ENCODE measurements around the gene NCAM2. TPM values are rescaled to one million over a fixed set of nuclear protein-coding genes. Genes with fewer than 3 reads are reported as not detected.
A peak's percentile ranks its signal among the peaks of the same experiment; 100 is the strongest.

Gene NCAM2
- total and polyA plus RNA-seq, 2 experiments from 2014 or later, result 0.36 to 0.83 TPM

DNA sequence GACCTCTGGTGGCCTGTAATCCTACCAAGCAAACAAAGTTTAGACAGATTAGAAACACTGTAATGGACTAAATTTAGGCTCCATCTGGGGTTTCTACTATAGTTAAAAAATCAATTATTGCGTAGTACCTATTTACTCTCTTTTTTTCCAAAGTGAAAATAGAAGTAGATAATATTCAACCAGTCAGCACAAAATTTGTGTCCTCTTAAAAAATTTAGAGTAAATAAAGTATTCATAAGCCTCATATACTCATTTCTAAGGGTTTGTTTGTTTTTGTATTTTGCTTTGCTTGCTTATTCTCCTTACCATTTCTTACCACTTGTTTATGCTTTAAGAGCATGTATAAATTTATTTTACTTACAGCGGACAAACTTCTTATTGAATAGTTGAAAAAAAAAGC, 54.5 kb downstream of the NCAM2 start:
- no peak for TF ChIP-seq POLR2AphosphoS5 (IDR thresholded peaks at IDR 0.05; ENCODE audit: low read depth)
- TF ChIP-seq, protein P1, sequence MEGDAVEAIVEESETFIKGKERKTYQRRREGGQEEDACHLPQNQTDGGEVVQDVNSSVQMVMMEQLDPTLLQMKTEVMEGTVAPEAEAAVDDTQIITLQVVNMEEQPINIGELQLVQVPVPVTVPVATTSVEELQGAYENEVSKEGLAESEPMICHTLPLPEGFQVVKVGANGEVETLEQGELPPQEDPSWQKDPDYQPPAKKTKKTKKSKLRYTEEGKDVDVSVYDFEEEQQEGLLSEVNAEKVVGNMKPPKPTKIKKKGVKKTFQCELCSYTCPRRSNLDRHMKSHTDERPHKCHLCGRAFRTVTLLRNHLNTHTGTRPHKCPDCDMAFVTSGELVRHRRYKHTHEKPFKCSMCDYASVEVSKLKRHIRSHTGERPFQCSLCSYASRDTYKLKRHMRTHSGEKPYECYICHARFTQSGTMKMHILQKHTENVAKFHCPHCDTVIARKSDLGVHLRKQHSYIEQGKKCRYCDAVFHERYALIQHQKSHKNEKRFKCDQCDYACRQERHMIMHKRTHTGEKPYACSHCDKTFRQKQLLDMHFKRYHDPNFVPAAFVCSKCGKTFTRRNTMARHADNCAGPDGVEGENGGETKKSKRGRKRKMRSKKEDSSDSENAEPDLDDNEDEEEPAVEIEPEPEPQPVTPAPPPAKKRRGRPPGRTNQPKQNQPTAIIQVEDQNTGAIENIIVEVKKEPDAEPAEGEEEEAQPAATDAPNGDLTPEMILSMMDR (conservative IDR thresholded peaks at IDR 0.05; ENCODE audit: low read depth in 2 of 2), result no peak
- TF ChIP-seq CREB1 (CRISPR knock-in tag; IDR thresholded peaks at IDR 0.05; ENCODE audit: low read depth), result no peak
- no peak for TF ChIP-seq ZNF331 (CRISPR knock-in tag; IDR thresholded peaks at IDR 0.05; ENCODE audit: low read depth)
- no peak for TF ChIP-seq EZH2 (IDR thresholded peaks at IDR 0.05; ENCODE audit: low read depth, unreplicated experiment)
- TF ChIP-seq ZNF114 (CRISPR knock-in tag; IDR thresholded peaks at IDR 0.05), result no peak
- Mint-ChIP-seq H3K9me3 (no peaks in the 10 kb centered on the region), H3K4me3 (no peak overlapping the region), H3K27me3 (ENCODE audit: insufficient read depth, low read depth, poor library complexity) (no peaks in the 10 kb centered on the region), H3K36me3 (ENCODE audit: low read depth) (no peaks in the 10 kb centered on the region), H3K4me1 (peaks cover 32% of the 10 kb centered on the region), H3K27ac (no peak overlapping the region)
- H3K4me3 ChIP-seq, result no peak overlapping the region
- peaks cover 26% of the 10 kb centered on the region for H3K4me1 ChIP-seq (ENCODE audit: insufficient read depth)
- H3K36me3 ChIP-seq (ENCODE audit: insufficient read depth), result no peaks in the 10 kb centered on the region
- ATAC-seq (no peak), DNase-seq (ENCODE audit: low spot score) (no peak)
- no peak overlapping the region for H2AFZ ChIP-seq
- no peaks in the 10 kb centered on the region for H3K79me2 ChIP-seq (replicated peaks; ENCODE audit: insufficient read depth)
- no peaks in the 10 kb centered on the region for H3K27me3 ChIP-seq (ENCODE audit: insufficient read depth)
- no peaks in the 10 kb centered on the region for H3K9me2 ChIP-seq (ENCODE audit: insufficient read depth)
- no peak overlapping the region for H3K4me2 ChIP-seq
- no peak overlapping the region for H3K27ac ChIP-seq (ENCODE audit: low read depth)
- H3F3A ChIP-seq (replicated peaks; ENCODE audit: low read depth), result no peaks in the 10 kb centered on the region
- no peaks in the 10 kb centered on the region for H4K20me1 ChIP-seq (replicated peaks; ENCODE audit: insufficient read depth)

DNA sequence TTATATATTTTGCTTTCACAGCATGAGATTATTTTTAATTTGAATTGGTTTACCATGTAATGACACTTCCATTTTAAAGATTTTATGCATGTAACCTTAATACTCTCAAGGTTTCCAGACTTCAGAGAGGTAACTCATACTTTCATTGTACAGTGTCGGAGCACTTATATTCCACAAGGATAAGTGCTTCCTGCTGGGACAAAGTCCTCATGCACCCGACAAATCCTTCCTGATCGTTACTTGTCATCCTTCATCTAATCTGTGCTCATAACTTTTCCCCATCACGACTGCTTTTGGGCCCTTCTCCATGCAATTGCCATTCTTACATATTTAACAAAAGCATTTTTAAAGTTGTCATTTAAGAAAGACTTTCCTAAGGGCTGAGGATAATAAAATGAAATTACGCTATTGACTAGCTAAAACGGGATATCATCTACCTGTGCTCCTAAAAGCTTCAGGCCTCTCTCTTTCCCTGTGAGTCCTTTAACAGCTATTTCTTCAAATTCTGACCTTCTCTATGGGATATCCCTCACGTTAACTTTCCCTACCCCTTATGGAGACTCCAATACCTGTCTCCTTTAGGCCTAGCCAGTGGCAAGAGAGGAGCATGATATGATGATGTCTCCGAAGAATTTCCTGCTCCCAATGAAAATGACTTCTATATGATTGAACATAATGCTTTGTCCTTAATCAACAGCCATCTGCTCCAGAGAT, 59.3 kb downstream of the NCAM2 start:
- Mint-ChIP-seq H3K9me3 (no peaks in the 10 kb centered on the region), H3K4me1 (peaks cover 43% of the 10 kb centered on the region), H3K27ac (peak overlapping the region; percentile 71), H3K27me3 (ENCODE audit: insufficient read depth, low read depth, poor library complexity) (no peaks in the 10 kb centered on the region), H3K36me3 (ENCODE audit: low read depth) (no peaks in the 10 kb centered on the region), H3K4me3 (peak overlapping the region; percentile 41; the same call in 1 of the 3 replicates)
- no peaks in the 10 kb centered on the region for H3K27me3 ChIP-seq (ENCODE audit: insufficient read depth)
- no peaks in the 10 kb centered on the region for H3K36me3 ChIP-seq (ENCODE audit: insufficient read depth)
- peak overlapping the region; percentile 60 for H3K4me2 ChIP-seq
- no peak overlapping the region for H3K27ac ChIP-seq (ENCODE audit: low read depth)
- no peak overlapping the region for H2AFZ ChIP-seq
- H3K9me2 ChIP-seq (ENCODE audit: insufficient read depth), result no peaks in the 10 kb centered on the region
- H3K79me2 ChIP-seq (replicated peaks; ENCODE audit: insufficient read depth), result no peaks in the 10 kb centered on the region
- no peaks in the 10 kb centered on the region for H3F3A ChIP-seq (replicated peaks; ENCODE audit: low read depth)
- DNase-seq (ENCODE audit: low spot score) (peak; percentile 8), ATAC-seq (peak; percentile 71)
- H4K20me1 ChIP-seq (replicated peaks; ENCODE audit: insufficient read depth), result no peaks in the 10 kb centered on the region
- H3K4me1 ChIP-seq (ENCODE audit: insufficient read depth), result peaks cover 42% of the 10 kb centered on the region
- H3K4me3 ChIP-seq, result peak overlapping the region; percentile 14; the same call in 1 of the 2 replicates
- TF ChIP-seq NANOG (IDR thresholded peaks at IDR 0.05; ENCODE audit: borderline replicate concordance), result no peak
- TF ChIP-seq ZNF331 (CRISPR knock-in tag; IDR thresholded peaks at IDR 0.05; ENCODE audit: low read depth), result no peak
- TF ChIP-seq EZH2phosphoT487 (IDR thresholded peaks at IDR 0.05; ENCODE audit: unreplicated experiment), result no peak
- no peak for TF ChIP-seq JUNB (IDR thresholded peaks at IDR 0.05; ENCODE audit: unreplicated experiment)
- TF ChIP-seq ZNF114 (CRISPR knock-in tag; IDR thresholded peaks at IDR 0.05), result no peak
- no peak for TF ChIP-seq EZH2 (IDR thresholded peaks at IDR 0.05; ENCODE audit: low read depth, unreplicated experiment)
- no peak for TF ChIP-seq CREB1 (CRISPR knock-in tag; IDR thresholded peaks at IDR 0.05; ENCODE audit: low read depth)
- TF ChIP-seq, protein P2, sequence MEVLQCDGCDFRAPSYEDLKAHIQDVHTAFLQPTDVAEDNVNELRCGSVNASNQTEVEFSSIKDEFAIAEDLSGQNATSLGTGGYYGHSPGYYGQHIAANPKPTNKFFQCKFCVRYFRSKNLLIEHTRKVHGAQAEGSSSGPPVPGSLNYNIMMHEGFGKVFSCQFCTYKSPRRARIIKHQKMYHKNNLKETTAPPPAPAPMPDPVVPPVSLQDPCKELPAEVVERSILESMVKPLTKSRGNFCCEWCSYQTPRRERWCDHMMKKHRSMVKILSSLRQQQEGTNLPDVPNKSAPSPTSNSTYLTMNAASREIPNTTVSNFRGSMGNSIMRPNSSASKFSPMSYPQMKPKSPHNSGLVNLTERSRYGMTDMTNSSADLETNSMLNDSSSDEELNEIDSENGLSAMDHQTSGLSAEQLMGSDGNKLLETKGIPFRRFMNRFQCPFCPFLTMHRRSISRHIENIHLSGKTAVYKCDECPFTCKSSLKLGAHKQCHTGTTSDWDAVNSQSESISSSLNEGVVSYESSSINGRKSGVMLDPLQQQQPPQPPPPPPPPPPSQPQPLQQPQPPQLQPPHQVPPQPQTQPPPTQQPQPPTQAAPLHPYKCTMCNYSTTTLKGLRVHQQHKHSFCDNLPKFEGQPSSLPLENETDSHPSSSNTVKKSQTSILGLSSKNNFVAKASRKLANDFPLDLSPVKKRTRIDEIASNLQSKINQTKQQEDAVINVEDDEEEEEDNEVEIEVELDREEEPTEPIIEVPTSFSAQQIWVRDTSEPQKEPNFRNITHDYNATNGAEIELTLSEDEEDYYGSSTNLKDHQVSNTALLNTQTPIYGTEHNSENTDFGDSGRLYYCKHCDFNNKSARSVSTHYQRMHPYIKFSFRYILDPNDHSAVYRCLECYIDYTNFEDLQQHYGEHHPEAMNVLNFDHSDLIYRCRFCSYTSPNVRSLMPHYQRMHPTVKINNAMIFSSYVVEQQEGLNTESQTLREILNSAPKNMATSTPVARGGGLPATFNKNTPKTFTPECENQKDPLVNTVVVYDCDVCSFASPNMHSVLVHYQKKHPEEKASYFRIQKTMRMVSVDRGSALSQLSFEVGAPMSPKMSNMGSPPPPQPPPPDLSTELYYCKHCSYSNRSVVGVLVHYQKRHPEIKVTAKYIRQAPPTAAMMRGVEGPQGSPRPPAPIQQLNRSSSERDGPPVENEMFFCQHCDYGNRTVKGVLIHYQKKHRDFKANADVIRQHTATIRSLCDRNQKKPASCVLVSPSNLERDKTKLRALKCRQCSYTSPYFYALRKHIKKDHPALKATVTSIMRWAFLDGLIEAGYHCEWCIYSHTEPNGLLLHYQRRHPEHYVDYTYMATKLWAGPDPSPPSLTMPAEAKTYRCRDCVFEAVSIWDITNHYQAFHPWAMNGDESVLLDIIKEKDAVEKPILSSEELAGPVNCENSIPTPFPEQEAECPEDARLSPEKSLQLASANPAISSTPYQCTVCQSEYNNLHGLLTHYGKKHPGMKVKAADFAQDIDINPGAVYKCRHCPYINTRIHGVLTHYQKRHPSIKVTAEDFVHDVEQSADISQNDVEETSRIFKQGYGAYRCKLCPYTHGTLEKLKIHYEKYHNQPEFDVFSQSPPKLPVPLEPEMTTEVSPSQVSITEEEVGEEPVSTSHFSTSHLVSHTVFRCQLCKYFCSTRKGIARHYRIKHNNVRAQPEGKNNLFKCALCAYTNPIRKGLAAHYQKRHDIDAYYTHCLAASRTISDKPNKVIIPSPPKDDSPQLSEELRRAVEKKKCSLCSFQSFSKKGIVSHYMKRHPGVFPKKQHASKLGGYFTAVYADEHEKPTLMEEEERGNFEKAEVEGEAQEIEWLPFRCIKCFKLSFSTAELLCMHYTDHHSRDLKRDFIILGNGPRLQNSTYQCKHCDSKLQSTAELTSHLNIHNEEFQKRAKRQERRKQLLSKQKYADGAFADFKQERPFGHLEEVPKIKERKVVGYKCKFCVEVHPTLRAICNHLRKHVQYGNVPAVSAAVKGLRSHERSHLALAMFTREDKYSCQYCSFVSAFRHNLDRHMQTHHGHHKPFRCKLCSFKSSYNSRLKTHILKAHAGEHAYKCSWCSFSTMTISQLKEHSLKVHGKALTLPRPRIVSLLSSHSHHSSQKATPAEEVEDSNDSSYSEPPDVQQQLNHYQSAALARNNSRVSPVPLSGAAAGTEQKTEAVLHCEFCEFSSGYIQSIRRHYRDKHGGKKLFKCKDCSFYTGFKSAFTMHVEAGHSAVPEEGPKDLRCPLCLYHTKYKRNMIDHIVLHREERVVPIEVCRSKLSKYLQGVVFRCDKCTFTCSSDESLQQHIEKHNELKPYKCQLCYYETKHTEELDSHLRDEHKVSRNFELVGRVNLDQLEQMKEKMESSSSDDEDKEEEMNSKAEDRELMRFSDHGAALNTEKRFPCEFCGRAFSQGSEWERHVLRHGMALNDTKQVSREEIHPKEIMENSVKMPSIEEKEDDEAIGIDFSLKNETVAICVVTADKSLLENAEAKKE (CRISPR knock-in tag; IDR thresholded peaks at IDR 0.05), result no peak
- no peak for TF ChIP-seq ETS1 (IDR thresholded peaks at IDR 0.05)

Measured in GM23338 (cell line).